Central memory CD4-positive, alpha-beta T cell (primary cell): ENCODE results near the gene RAD50.
A peak's percentile ranks its signal among the peaks of the same experiment; 100 is the strongest.
"Not testable (repeated sequence)": the region's sequence is repeated elsewhere in the genome, so short reads cannot be mapped to it uniquely, and the experiment has no call there.

Experiments used
- DNase-seq: peaks from one replicate; pipeline ENCODE4 v3.0.0; 2022
- total RNA-seq, 3 experiments: gene quantifications; one replicate each; lab custom pipeline; 2026; lab: John Stamatoyannopoulos, UW

Gene RAD50
- 8.2 to 9.8 (median 8.5) reads per million in 3 experiments for total RNA-seq

- DNase-seq = peak; percentile 88
Observed at GRCh38 chr5:132556763-132557477, at the start of gene RAD50. TSS of gene RAD50 (plus strand) at chr5:132556977. CDS start at chr5:132557325, 348 bp downstream.

DNA sequence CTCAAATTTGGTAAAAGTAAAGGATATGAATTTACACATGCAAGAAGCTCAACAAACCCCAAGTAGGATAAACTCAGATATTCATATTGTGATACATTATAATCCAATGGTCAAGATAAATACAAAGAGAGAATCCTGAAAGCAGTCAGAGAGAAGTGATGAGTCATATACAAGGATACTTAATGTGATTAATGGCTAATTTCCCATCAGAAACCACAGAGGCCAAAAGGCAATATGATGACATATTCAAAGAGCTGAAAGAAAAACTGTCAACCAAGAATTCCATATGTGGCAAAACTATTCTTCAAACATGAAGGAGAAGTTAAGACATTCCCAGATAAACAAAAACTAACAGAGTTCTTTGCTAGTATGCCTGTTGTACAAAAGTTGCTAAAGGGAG lies 46.7 kb upstream of the RAD50 start:
- DNase-seq = no peak

- not testable (repeated sequence) for DNase-seq
Observed at GRCh38 chr5:132513618-132514336, 43.0 kb upstream of the RAD50 start.

DNA sequence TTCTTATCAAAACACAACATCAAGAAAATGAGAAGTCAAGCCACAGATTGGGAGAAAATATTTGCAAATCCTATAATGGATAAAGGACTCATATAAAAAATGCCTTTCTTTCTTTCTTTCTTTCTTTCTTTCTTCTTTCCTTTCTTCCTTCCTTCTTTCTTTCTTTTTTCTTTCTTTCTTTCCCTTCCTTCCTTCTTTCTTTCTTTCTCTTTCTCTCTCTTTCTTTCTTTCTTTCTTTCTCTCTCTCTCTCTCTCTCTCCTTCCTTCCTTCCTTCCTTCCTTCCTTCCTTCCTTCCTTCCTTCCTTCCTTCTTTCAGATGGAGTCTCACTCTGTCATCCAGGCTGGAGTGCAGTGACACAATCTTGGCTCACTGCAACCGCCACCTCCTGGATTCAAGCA lies 34.7 kb upstream of the RAD50 start:
- not testable (repeated sequence) for DNase-seq

- DNase-seq = not testable (repeated sequence)
Observed at GRCh38 chr5:132524877-132525276, 31.9 kb upstream of the RAD50 start.

DNA sequence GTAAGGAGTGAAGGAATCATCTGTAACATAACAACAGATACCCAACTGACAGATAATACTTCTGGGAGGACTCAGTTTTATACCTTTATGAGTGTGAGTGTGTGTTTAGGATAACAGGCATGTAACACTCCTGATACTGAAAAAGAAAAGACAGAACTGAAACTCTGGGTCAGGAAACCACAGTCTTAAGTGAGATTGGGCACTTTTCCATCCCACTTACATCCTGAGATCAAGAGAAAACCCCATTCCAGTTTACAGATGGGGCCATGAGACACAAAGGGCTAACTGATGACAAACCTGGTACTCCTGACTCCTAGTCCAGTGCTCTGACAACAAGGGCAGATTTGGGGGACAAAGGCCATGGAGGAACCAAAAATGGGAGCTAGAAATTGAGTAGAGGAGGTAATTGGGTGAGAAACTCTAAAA lies 31.5 kb upstream of the RAD50 start:
- no peak for DNase-seq

DNA sequence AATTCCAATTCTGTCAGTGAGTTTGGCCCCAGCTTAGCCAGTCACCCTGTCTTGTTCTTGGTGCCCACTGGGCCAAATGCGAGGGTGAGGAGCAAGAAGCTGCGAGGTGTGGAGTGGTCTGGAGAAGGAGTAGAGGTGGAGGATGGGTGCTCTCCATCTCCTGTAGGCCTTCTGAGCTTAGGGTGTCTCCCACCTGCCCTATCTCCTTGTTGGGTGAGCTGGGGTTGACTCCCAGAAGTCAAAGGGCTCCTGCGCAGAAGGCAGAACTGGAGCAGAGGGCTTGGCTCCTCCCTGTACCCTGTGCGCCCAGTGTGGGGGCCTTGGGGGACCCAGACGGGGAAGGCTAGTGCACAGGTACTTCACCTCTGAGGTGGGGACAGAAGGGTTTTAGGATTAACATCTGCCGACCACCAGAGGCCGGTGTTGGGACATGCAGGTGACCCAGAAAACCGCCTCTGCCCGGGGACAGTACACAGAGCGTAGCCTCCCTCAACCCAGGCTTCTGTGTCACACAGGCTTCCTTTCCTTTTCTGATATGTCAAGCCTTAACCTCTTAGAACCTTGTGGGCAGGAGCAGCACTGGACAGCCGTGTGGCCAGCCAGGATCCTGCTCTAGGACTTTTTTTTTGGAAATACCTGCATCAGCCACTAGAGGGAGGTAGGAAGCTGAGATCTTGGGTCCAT lies 30.3 kb upstream of the RAD50 start:
- peak; percentile 42 for DNase-seq

DNA sequence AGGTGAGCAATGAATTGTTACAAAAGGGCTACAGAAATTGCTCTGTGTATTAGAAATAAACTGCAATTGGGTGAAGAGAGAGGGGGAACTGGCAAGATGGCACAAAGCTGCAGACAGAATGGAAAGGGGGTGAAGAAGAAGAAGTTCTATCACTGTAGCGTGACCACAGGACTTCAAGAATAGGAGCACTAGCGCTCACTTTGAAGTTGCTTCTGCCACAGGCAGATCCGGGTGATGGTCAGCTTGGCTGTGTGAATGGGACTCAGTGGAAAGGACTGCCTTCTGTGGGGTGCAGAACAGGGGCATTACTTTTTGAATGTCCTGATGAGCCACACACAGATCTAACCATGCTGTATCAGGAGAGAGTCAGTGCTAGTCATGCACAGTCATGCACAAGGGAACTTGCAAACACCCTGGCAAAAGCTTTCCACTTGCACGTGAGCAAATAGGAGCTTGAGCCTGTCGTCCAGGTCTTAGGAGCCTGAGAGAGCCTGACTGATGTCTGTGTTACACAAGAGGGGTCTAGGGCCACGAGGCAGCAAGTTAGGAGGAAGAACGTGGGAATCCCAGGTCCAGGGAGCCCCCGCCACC lies 29.7 kb upstream of the RAD50 start:
- no peak for DNase-seq

DNA sequence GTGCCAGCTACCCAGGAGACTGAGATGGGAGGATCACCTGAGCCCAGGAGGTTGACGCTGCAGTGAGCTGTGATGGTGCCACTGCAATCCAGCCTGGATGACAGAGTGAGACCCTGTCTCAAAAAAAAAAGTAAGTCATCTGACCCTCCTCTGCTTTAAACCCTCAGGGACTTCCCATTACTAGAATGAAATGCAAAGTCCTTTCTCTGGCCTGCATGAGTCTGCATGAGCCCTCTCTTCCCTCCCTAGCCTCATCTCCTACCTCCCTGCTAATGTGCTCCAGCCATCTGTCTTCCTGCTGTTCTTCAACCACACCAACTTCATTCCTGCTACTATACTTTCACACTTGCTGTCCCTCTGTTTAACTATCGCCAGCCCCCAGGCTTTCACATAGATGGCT lies 28.8 kb upstream of the RAD50 start:
- DNase-seq = no peak

DNA sequence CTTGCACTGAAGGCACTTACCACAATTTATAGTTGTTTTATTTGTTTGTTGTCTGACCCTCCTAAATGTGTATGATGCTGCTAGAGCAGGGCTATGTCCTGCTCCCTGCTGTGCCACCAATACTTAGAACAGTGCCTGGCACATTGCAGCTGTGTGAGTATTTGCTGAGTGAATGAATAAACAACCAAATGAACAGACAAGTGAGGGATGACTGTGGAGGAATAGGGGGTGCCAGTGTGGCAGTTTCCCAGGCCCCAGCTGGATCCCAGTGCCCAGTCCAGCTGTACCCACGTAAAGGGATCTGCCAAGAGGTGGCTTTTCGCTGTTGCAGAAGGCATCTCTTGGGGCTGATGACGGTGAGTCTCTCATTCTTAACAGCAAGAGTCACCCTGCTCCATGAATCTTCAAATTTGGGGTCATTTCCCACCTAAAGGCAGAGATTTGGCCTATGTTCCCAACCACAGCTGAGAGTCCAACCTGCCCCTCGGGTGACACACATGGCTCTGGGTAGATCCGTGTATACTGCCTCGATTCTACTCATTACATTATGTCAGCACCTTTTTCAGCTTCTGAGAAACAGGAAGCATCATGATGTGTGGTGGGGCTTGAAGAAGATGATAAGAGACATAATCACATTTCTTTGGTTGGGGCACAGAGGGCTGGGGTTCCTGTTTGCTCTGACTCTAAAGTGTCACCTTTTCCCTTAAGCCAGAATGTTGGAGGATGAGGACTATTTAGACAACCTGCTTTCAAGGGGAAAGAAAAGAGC lies 27.7 kb upstream of the RAD50 start:
- DNase-seq = no peak

GRCh38 chr5:132530946-132531345 lies 25.8 kb upstream of the RAD50 start:
- DNase-seq = no peak

- DNase-seq = no peak
Observed at GRCh38 chr5:132539716-132540115, 17.1 kb upstream of the RAD50 start.

GRCh38 chr5:132540149-132540548 lies 16.6 kb upstream of the RAD50 start:
- no peak for DNase-seq

- no peak for DNase-seq
Observed at GRCh38 chr5:132540764-132541163, 16.0 kb upstream of the RAD50 start.

DNA sequence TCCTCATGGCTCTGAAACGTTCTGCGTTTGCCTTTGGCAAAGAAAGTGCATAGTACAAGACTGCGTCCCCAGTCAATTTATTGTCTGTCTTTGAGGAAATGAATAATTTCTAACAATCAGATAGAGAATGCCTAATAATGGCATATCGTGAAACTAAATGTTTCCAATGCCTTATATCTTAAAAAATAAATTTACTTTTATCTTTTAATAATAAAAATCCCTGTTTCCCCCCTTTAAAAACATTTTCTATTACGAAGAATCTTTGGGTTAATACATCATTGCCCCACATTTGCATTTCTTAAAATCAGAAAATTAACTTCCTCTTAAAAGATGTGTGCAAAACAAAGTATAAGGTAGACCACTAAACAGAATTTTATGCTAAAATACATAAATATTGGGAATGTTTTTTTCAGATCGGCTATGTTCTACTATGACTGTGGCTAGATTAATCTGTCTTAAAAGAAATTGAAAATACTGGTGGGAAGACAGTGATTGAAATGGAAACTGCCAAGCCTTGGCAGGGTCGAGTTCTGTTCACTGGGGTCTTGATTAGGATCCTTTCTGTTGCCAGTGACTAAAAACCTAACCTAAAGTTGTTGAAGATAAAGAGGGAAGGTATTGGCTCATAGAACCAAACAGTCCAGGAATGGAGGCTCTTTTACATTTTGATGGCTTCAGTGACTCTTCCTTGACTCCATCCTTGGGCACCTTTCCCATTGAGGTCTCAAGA lies 13.1 kb upstream of the RAD50 start, which contains the start of gene IL5:
Gene IL5, minus strand, starts transcription at position 51 of the 730 bp plus-strand sequence. Its CDS starts 44 bp downstream, at position 7.
- no peak for DNase-seq

- no peak for DNase-seq
Observed at GRCh38 chr5:132546108-132546507, 10.7 kb upstream of the RAD50 start.

- no peak for DNase-seq
Observed at GRCh38 chr5:132547269-132547668, 9.5 kb upstream of the RAD50 start.

- DNase-seq = not testable (repeated sequence)
Observed at GRCh38 chr5:132548834-132549233, 7.9 kb upstream of the RAD50 start.

GRCh38 chr5:132549576-132549975 lies 7.2 kb upstream of the RAD50 start:
- no peak for DNase-seq

- DNase-seq = no peak
Observed at GRCh38 chr5:132556153-132556762, 519 bp upstream of the RAD50 start.
